ENCODE measurements around the gene TADA3.

Gene TADA3

GRCh38 chr3:9730657-9731205 is 61.5 kb downstream of the TADA3 start:
- peak overlapping the region; percentile 54 for H3K4me3 ChIP-seq (ENCODE audit: low read depth, low read length)

More at GRCh38 chr3:9730657-9731205, 61.5 kb downstream of the TADA3 start:
- TF ChIP-seq, protein P1, sequence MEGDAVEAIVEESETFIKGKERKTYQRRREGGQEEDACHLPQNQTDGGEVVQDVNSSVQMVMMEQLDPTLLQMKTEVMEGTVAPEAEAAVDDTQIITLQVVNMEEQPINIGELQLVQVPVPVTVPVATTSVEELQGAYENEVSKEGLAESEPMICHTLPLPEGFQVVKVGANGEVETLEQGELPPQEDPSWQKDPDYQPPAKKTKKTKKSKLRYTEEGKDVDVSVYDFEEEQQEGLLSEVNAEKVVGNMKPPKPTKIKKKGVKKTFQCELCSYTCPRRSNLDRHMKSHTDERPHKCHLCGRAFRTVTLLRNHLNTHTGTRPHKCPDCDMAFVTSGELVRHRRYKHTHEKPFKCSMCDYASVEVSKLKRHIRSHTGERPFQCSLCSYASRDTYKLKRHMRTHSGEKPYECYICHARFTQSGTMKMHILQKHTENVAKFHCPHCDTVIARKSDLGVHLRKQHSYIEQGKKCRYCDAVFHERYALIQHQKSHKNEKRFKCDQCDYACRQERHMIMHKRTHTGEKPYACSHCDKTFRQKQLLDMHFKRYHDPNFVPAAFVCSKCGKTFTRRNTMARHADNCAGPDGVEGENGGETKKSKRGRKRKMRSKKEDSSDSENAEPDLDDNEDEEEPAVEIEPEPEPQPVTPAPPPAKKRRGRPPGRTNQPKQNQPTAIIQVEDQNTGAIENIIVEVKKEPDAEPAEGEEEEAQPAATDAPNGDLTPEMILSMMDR (IDR thresholded peaks at IDR 0.05; ENCODE audit: borderline replicate concordance, insufficient read depth, low read depth, low read length), result no peak

All from GM12875 (cell line).